ENCODE data around the gene TMEM54.
"Not testable (repeated sequence)": the region's sequence is repeated elsewhere in the genome, so short reads cannot be mapped to it uniquely, and the experiment has no call there.

TMEM54 gene

GRCh38 chr1:32918179-32918578 is 17.0 kb upstream of the TMEM54 start:
- DNase-seq: no peak

DNA sequence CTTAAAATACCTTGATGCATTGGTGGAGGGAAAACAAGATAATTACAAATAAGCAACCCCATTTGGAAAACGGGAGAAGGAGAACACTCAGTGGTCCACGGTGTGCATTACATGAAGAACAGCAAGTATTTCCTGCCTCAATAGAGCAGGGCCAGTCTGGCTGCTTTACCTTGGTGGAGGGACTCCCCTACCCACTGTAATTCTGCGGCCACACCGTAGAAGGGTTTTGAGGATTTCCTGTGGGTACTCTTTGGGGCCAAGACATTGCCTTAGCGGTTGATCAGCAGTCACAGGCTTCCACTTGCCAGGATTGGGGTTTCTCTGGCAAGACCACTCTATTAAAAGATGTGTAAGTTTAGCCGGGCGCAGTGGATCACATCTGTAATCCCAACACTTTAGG is 16.3 kb upstream of the TMEM54 start:
- DNase-seq: no peak

DNA sequence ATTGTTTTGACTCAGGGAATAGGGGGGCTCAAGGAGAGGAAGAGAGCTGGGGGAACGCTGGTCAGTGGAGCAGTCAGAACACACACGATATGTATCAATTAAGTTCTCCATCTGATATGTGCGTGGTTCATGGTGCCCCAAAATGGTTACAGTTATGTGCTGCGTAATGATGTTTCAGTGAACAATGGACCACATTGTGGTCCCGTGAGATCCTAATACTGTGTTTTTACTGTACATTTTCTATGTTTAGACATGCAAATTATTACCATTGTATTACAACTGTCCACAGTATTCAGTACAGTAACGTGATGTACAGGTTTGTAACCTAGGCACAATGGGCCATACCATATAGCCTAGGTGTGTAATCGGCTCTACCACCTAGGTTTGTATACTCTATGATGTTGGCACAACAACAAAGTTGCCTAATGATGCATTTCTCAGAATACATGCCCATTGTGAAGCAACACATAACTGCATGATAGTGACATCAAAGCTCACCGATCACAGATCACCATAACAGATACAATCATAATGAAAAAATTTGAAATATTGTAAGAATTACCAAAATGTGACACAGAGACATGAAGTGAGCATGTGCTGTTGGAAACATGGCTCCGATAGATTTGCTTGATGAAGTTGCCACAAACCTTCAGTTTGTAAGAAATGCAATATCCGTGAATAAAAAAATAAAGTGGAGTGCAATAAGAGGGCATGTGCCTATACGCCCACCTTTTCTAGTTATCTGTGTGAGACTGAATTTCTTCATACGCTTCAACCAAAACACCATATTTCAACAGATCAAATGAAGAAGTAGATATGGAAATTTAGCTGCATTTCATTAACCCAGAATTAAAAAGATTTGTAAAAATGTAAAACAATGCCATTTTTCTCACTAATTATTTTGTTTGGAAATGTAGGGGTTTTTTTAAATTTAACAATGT is 14.8 kb upstream of the TMEM54 start:
- no peak for DNase-seq

- DNase-seq: no peak
Observed at GRCh38 chr1:32910319-32910718, 9.1 kb upstream of the TMEM54 start.

DNA sequence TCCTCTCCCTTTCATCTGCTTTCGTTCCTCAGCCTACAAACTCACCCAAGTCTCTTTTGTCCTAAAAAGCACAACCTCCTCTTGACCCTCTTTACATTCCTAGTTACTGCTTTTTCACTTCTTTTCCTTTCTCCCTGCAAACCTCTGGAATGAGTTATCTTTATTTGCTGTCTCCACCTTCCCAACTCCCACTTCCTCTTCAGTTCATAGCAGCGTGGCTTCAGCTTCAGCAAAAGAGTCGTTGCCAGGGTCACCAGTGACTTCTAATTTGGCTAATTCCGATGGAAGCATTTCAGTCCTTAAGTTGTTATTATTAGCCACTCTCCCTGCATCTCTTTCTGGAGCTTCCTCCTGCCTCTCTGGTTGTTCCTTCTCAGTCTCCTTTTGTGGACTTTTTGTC is 6.2 kb upstream of the TMEM54 start:
- no peak for DNase-seq

GRCh38 chr1:32906654-32907053 is 5.5 kb upstream of the TMEM54 start:
- no peak for DNase-seq

DNA sequence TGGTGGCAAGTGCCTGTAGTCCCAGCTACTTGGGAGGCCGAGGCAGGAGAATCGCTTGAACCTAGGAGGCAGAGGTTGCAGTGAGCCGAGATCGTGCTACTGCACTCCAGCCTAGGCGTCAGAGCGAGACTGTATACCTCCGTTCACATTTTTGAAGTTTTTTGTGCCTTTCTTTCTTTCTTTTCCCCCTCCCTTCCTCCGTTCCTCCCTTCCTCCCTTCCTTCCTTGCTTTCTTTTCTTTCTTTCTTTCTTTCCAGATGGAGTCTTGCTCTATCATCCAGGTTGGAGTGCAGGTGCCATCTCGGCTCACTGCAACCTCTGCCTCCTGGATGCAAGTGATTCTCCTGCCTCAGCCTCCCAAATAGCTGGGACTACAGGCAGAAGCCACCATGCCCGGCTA is 4.4 kb upstream of the TMEM54 start:
- not testable (repeated sequence) for DNase-seq

- DNase-seq: no peak
Observed at GRCh38 chr1:32904797-32905196, 3.6 kb upstream of the TMEM54 start.

- no peak for DNase-seq
Observed at GRCh38 chr1:32903991-32904785, 3.0 kb upstream of the TMEM54 start.

DNA sequence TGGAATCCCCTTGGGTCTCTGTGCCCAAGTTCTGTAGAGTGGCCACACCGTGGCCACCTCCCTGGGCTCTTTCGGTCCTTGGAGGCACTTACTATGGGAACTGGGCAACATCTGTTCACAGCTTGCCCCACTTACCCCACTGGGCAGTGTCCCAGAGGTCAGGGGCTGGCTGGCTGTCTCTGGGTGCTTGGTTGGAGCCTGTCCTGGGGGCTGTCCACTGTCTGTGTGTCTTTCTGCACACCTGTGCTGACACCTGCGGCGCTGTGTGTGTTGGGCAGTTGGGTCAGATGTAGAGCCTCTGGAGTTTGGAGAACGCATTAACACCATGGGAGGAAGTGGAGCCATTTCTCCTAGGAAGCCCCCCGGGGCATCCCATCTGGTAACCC is 1.3 kb upstream of the TMEM54 start:
- no peak for DNase-seq

DNA sequence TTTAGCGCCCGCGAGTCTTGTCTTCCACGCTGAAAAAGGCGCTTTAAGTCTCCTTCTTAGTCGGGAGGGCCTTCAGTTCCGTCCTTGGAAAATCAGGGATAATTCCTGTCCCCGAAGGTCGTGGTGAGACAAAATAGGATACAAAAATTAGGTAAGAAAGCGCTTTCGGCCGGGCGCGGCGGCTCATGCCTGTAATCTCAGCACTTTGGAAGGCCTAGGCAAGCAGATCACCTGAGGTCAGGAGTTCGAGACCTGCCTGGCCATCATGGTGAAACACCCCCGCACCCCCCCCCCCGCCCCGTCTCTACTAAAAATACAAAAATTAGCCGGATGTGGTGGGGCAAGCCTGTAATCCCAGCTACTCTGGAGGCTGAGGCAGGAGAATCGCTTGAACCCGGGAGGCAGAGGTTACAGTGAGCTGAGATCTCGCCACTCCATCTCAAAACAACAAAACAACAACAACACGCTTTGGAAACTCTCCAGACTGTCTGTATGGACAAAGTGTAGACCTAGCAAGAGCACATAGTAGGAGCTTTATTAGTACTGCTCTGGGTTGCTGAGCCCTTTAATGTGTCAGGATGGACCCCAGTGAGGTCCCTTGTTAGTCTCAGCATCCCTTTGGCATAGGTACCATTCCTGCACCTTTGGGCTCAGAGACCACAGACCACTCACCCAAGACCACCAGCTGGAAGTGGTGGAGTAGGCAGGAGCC is 790 bp upstream of the TMEM54 start:
- no peak for DNase-seq

- DNase-seq: no peak
Observed at GRCh38 chr1:32900371-32900955, 726 bp downstream of the TMEM54 start.

- DNase-seq: no peak
Observed at GRCh38 chr1:32899586-32900296, 1.4 kb downstream of the TMEM54 start.

DNA sequence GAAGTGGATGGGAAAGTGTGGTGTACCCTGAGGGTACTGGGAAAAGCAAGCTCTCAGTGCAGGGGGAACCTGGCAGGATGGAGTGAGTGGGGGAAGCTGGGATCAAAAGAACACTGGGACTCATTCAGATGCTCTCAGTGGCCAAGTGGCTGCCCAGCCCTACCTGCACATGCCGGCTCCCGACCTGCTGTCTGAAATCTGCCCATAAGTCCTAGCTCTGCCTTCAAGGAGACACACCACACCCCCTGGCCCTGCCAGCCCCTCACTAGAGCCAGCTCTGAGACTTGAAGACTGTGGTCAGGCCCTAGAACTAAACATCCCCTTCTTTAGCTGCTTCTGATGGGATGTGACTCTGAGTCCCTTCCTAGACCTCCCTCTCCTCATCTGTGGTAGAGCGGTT is 2.2 kb downstream of the TMEM54 start:
- DNase-seq: no peak

DNA sequence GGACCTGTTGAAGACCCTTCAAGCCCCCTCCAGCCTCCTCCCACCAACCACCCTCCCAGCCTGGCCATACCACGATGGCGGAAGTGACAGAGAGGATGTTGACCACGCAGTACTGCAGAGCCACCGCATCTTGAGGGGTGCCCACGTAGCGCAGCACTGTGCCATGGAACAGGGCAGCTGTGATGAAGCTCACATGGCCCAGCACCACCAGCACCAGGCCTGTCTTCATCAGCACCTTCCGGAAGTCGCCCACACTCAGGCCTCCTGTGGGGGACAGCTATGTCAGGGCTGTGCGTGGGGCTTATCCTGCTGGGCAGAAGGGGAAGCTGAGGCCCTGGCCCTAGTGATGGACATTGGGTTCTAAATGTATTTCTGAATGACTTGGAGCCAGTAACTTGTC is 3.1 kb downstream of the TMEM54 start:
- no peak for DNase-seq

DNA sequence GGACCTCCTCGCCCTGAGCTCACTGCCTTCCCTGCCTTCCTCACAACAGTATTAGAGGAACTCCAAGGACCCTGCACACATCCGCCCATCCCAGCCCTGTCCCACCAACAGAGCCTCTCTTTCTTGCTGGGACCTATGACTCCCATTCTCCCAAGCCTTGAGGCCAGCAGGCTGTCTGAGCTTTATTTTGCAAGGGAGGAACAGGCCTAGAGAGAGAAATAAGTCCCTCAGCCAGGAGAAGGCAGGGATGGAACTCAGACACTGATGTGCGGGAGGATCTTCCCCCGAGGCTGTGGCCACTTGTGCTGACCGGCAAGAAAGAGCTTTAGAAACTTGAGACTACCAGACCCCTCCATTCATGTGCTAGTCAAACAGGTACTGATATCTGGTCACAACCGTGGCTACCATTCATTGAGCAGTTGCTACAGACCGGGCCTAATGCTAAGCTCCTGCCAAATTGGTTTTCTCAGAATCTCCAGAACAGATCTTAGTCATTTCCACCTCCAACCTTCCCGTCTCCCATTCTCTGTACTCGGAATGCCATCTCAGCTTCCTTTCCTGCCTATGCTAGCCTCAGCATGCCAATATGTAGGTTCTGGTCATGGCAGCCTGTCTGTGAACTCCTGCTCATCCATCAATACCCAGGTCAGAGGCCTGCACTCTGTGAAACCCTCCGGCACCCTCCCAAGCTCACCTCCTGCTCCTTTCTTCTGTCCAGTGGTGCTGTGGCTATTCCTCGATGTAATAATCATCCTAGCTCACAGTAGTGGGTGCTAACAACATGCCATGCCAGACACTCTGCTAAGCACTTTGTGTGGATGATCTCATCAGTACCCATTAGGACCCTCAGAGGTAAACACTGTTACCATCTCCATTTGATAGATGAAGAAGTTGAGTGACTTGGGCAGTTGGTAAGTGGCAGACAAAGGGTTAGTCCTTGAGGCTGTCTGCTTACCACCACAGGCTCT is 3.8 kb downstream of the TMEM54 start:
- no peak for DNase-seq

DNA sequence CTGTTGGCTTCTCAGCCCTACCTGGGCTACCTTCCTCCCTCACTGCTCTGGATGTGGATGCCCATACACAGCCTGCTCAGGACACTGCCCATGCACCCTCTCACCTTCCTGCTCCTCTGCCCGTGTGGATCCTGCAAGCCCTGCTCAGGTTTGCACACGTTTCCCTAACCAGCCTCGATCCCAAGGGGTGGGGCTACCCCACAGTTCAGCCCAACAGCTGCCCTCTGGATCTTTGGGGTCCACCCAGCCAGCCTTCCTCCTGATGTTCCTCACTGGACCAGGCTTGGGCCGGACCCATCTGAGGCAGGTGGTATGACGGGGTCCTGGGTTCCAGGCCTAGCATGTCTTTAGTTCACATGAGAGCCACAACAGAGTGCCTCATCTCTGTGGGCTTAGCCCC is 4.7 kb downstream of the TMEM54 start:
- DNase-seq: no peak

DNA sequence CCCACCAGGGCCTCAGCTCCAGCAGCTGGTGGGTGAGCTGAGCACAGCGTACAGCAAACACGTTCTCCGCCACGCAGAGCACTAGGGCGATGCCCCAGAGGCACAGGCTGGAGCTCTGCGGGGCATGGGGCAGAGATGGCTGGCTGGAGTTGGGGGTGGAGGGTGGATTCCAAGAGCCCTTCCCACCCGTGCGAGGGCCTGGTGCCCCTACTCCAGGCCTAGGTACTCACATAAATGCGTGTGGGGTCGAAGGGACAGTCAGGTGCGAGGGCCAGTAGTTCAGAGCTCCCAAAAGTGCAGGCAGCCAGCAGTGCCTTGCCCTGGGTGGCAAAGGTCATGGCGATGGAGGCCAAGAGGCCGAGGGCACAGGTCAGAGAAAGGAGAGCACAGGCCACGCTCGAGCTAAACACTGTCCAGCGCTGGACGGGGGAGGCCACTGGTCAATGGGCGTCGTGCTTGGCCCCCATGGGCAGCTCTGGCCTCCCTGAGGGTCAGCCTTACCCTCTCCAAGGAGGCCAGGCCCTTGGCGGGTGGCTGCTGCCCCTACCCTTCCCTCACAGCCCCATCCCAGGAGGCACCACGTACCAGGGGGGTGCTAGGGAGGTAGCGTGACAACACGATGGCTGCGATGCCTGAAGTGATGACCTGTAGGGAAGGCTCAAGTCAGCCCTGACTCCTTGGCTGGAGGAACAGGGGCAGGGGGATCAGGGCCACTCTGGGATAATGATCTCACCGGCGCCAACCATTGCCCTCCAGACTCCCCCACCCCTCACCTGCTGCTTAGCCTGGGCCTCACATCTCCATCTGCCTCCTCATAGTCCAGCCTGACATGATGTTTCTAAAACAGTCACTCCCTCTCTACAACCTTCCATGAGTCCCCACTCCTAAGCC is 5.6 kb downstream of the TMEM54 start:
- no peak for DNase-seq

DNA sequence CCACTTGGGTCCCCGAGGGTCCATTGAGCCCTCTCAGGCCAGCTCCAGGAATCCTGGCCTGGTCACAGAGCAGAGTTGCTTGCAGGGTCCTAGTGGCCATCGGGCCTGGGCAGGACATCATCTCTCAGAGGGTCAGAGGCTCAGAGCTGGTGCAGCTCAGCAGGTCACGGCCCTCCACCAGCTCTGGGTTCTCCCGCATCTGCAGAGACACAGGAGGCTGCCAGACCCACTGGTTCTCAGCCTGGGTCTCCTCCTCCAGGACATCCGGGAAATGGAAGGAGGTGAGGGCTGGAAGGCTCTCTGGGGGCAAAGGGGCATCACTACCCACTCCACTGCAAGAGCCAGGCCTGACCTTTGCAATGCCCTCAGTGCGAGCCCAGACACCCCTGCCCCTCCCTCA is 6.5 kb downstream of the TMEM54 start:
- DNase-seq: no peak

DNA sequence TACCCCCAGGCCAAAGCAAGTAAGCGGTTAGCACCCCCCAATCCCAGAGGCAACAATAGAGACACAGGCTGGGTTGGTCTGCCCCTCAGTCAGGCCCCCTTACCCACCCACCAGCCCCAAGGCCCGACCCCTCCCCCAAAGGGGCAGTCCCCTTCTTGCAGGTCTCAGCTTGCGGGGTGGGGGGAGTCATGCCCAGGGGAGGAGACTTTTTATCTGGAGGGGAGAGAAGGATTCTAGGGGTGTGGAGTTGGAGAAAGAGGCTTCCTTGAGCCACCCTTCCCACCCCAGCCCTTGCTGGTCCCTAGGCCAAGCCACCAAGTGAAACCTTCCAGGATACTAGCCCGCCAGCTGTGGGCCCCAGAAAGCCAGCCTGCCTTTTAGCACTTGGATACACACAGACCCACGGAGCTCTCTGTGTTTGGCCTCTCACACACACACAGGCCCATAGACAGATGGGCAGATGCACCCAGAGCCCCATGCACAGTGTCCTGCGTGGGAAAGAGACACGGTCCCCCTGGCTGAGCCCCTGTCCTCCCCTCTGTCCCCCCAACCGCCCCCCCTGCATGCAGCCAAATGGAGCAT is 7.1 kb downstream of the TMEM54 start:
- no peak for DNase-seq

Data from cerebellar nuclear complex (tissue), 1 donor.